ENCODE measurements around the gene MAGOHB. TPM values are rescaled to one million over a fixed set of nuclear protein-coding genes. Genes with fewer than 3 reads are reported as not detected.

MAGOHB gene
- total and polyA plus RNA-seq, 2 of the 4 experiments (the other 2 are of a cell fraction) = 6.3 to 20.3 TPM

- Histone ChIP-seq H4K91ac (ENCODE audit: insufficient read depth, low read depth, low read length) (no peak overlapping the region), H2BK15ac (ENCODE audit: low read depth, low read length) (no peak overlapping the region), H3K9me3 (ENCODE audit: control insufficient read depth, insufficient read depth, low read length) (no peaks in the 10 kb centered on the region), H3K9me1 (ENCODE audit: insufficient read depth, low read length) (no peaks in the 10 kb centered on the region), H4K8ac (ENCODE audit: low read depth in 2 of 2, low read length in 2 of 2) (no peak overlapping the region), H3K4me3 (ENCODE audit: insufficient read depth, low read depth, low read length) (no peak overlapping the region), H3K4me2 (ENCODE audit: low read depth, low read length) (no peak overlapping the region), H3K9ac (ENCODE audit: low read depth, low read length) (no peak overlapping the region), H3K36me3 (ENCODE audit: control insufficient read depth, insufficient read depth, low read length) (no peaks in the 10 kb centered on the region), H4K5ac (ENCODE audit: low read depth, low read length) (no peak overlapping the region), H2BK120ac (ENCODE audit: low read depth, low read length) (no peak overlapping the region), H2AFZ (replicated peaks; ENCODE audit: low read length, poor library complexity) (no peak overlapping the region), H2BK5ac (ENCODE audit: low read depth, low read length, poor library complexity, severe bottlenecking) (no peak overlapping the region), H3K27ac (ENCODE audit: insufficient read depth, low read length) (no peak overlapping the region), H2AK5ac (ENCODE audit: low read depth, low read length) (no peak overlapping the region), H3K56ac (ENCODE audit: extremely low read depth, insufficient read depth, low read length) (no peak overlapping the region), H2AK9ac (replicated peaks; ENCODE audit: low read depth, low read length, poor library complexity) (no peak overlapping the region), H2BK20ac (ENCODE audit: low read depth, low read length) (no peak overlapping the region), H3K14ac (replicated peaks; ENCODE audit: low read depth, low read length) (no peak overlapping the region), H3K79me1 (ENCODE audit: low read depth in 1 of 2, low read length in 2 of 2) (no peaks in the 10 kb centered on the region), H3K4ac (ENCODE audit: low read depth, low read length) (no peak overlapping the region), H3K27me3 (ENCODE audit: control insufficient read depth, insufficient read depth, low read length) (peaks cover 20% of the 10 kb centered on the region), H3K4me1 (ENCODE audit: control insufficient read depth, insufficient read depth, low read length) (no peaks in the 10 kb centered on the region), H3K23ac (ENCODE audit: low read depth, low read length) (no peak overlapping the region), H3K18ac (ENCODE audit: low read depth, low read length) (no peak overlapping the region), H4K20me1 (ENCODE audit: insufficient read depth, low read length) (no peaks in the 10 kb centered on the region)
- no CpG with 5 or more reads among the region's 2 CpGs for WGBS, 2 experiments (ENCODE audit: extremely low coverage in 2 of 2, insufficient read length in 1 of 2)
- POLR2A ChIA-PET (ENCODE audit: unreplicated experiment) = no interaction called here
- DNase-seq (no peak), ATAC-seq (ENCODE audit: low read depth) (no peak)
- no peak for TF ChIP-seq RAD21 (IDR thresholded peaks at IDR 0.05; ENCODE audit: low read length)
- no peak for TF ChIP-seq MXI1 (IDR thresholded peaks at IDR 0.05; ENCODE audit: borderline replicate concordance, low read depth, low read length)
- no peak for TF ChIP-seq SMC3 (IDR thresholded peaks at IDR 0.05; ENCODE audit: low read depth, low read length)
- TF ChIP-seq MAFK (IDR thresholded peaks at IDR 0.05; ENCODE audit: low read depth, low read length) = no peak
- no peak for TF ChIP-seq MAZ (IDR thresholded peaks at IDR 0.05; ENCODE audit: borderline replicate concordance, low read depth, low read length)
- TF ChIP-seq RFX5 (IDR thresholded peaks at IDR 0.05; ENCODE audit: low read depth, low read length) = no peak
- TF ChIP-seq POLR2A (IDR thresholded peaks at IDR 0.05; ENCODE audit: low read depth, low read length) = no peak
- no peak for TF ChIP-seq CHD1 (IDR thresholded peaks at IDR 0.05; ENCODE audit: low read depth, low read length)
- TF ChIP-seq CTCF (conservative IDR thresholded peaks at IDR 0.05; ENCODE audit: low read depth, low read length) = no peak
- no peak for TF ChIP-seq USF2 (IDR thresholded peaks at IDR 0.05; ENCODE audit: low read depth, low read length)
- TF ChIP-seq FOS (IDR thresholded peaks at IDR 0.05; ENCODE audit: low read depth, low read length) = no peak
- TF ChIP-seq CEBPB (IDR thresholded peaks at IDR 0.05; ENCODE audit: low read depth, low read length) = no peak
- TF ChIP-seq NFE2L2 (IDR thresholded peaks at IDR 0.05; ENCODE audit: low read depth, low read length) = no peak
- no peak for TF ChIP-seq BHLHE40 (IDR thresholded peaks at IDR 0.05; ENCODE audit: low read depth, low read length)
- no peak for TF ChIP-seq RCOR1 (IDR thresholded peaks at IDR 0.05; ENCODE audit: insufficient replicate concordance, low read length)
- TF ChIP-seq ELK1 (IDR thresholded peaks at IDR 0.05; ENCODE audit: borderline replicate concordance, low read depth, low read length) = no peak
- dilution Hi-C loops (cut with HindIII; ENCODE audit: low sequenced_read_pairs, unreplicated experiment) (no loop called here), intact Hi-C loops (cut with micrococcal nuclease) (loop anchor here (2.0 kb wide), 1 partner anchor 525 kb away; no protein-coding TSS in a partner anchor), in situ Hi-C loops (cut with MboI; ENCODE audit: low sequenced_read_pairs) (loop anchor here (10.0 kb wide), 1 partner anchor 233 kb away; no protein-coding TSS in a partner anchor)
- CTCF ChIA-PET = no interaction called here
- BruUV-seq (replicated peaks) = no TSS peak
Observed at GRCh38 chr12:10557766-10558165, 55.6 kb downstream of the MAGOHB start.
